Thyroid gland (tissue), 4 donors: ENCODE measurements around the gene RPL18A.

Experiments used
- POLR2A ChIP-seq, 2 donors: fragments of 450-650 bp; IDR thresholded peaks; one replicate each; pipeline ENCODE4 v1.6.1; 2017; ENCODE audit warnings: antibody characterized with exemption in 2 of 2, mild to moderate bottlenecking in 2 of 2, moderate library complexity in 1 of 2
- TF ChIP-seq, protein P1 (sequence below), 6 experiments: fragments of 200-600 bp in 3 of 6; fragments of 450-650 bp in 3 of 6; sonication (generic) in 3 of 6; IDR thresholded peaks; one replicate each; pipeline ENCODE4 v1.5.1; 2016 to 2019; ENCODE audit warnings: antibody characterized with exemption in 6 of 6, mild to moderate bottlenecking in 2 of 6, inconsistent platforms in 1 of 6, moderate library complexity in 1 of 6

DNA sequence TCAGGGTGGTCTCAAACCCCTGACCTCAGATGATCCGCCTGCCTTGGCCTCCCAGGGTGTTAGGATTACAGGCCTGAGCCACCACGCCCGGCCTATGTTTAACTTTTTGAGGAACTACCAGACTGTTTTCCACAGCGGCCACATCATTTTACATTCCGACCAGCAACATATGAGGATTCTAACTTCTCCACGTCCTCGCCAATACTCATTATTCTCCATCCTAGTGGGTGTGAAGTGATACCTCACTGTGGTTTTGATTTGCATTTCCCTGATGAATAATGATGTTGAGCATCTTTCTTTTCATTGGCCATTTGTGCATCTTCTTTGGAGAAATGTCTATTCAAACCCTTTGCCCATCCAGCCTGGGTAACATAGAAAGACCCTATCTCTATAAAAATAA lies 26.8 kb downstream of the RPL18A start:
- TF ChIP-seq POLR2A (IDR thresholded peaks at IDR 0.05), result no peak
- TF ChIP-seq, protein P1, sequence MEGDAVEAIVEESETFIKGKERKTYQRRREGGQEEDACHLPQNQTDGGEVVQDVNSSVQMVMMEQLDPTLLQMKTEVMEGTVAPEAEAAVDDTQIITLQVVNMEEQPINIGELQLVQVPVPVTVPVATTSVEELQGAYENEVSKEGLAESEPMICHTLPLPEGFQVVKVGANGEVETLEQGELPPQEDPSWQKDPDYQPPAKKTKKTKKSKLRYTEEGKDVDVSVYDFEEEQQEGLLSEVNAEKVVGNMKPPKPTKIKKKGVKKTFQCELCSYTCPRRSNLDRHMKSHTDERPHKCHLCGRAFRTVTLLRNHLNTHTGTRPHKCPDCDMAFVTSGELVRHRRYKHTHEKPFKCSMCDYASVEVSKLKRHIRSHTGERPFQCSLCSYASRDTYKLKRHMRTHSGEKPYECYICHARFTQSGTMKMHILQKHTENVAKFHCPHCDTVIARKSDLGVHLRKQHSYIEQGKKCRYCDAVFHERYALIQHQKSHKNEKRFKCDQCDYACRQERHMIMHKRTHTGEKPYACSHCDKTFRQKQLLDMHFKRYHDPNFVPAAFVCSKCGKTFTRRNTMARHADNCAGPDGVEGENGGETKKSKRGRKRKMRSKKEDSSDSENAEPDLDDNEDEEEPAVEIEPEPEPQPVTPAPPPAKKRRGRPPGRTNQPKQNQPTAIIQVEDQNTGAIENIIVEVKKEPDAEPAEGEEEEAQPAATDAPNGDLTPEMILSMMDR (IDR thresholded peaks at IDR 0.05), result no peak
